A549 treated with RU486 at 1 μM for 4 hours (cell line): Measurements from ENCODE around the gene SLC15A4. TPM values are rescaled to one million over a fixed set of nuclear protein-coding genes. Genes with fewer than 3 reads are reported as not detected.

Source experiments
- total RNA-seq: library from RNA; stranded (reverse); fragments of 200-300 nt; extraction: Qiagen RNA extraction; gene quantifications from 5 replicates; pipeline ENCODE4 v1.2.3, GENCODE V29; 2022; ENCODE audit warnings: low read depth

Gene SLC15A4
- 17.2 to 25.7 TPM (median 22.7 TPM) in 5 replicates for total RNA-seq

DNA sequence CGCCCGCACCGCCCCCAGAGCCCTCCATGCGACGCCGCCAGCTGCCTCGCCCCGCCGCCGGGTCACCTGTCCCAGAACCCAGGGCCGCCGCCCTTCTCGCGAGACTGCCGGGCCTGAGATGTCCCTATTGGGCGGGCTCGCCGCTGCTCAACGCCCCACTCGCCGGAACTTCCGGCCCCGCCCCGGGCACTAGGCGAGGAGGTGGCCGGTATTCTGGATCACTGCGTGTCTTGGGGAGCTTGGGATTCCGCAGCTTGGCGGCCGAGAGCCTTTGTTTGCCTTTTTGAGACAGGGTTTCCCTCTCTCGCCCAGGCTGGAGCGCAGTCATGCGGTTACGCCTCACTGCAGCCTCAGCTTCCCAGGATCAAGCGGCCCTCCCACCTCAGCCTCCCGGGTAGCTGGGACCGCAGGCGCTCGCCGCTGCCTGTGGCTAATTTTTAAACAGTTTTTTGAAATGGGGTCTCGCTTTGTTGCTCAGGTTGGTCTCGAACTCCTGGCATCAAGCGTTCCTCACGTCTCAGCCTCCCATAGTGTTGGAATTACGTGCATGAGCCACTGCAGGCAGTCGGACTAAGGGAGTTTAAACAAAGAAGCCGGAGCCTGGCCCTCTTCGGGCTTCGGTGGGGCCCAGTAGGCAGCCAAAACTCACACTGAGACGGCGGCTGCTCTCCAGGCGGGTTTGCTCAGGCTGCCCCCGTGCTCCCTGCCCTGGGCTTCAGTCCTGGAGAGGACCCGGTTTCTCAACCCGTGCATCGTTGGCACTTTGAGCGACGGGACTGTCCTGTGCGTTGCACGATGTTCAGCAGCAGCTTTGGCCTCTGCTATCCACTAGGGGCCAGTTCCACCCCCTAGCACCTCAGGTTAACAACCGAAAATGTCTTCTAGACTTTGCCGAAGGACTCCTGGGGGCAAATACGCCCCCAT is at the start of gene SLC15A4:
Gene SLC15A4 (minus strand): TSS at position 43 of the 924 bp plus-strand sequence. CDS start 15 bp downstream, at position 28.

DNA sequence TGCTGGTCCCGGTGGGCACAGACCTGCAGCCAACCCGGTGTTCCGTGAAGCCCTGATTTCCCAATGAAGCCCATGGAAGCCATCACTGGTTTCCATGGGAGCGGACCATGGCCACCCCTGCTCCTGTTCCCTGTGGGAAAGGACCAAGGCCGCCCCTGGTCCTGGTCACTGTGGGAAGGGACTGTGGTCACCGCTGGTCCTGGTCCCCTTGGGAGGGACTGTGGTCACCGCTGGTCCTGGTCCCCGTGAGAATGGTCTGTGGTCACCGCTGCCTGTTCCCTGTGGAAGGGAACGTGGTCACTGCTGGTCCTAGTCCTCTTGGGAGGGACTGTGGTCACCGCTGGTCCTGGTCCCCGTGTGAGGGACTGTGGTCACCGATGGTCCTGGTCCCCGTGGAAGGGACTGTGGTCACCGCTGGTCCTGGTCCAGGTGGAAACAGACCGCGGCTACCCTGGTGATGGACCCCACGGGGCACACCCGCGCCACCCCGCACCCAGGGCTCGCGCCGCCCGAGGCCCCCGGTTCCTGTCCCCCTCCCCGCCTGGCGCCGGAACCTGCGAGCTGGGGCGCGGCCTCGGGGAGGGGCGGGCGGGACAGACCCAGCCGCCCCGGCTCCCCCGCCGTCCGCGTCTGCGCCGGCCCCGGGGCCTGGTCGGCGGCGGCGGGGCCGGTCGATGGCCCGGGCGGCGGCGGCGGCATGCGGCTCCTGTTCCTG is 29.3 kb upstream of the SLC15A4 start, which contains the start of gene GLT1D1:
Gene GLT1D1 (plus strand): TSS at position 594 of the 715 bp plus-strand sequence. CDS start 104 bp downstream, at position 698.

Other genes with a start within 250 kb of the SLC15A4 start
- not detected in 5 replicates for gene GLT1D1, start 29.5 kb upstream of the SLC15A4 start, total RNA-seq